HG03354 (cell line): Measurements from ENCODE around the gene GALNT18.
"Not testable (repeated sequence)": the region's sequence is repeated elsewhere in the genome, so short reads cannot be mapped to it uniquely, and the experiment has no call there.

Source experiments
- ATAC-seq: cut with Tn5 transposase; IDR thresholded peaks from one replicate; pipeline ENCODE4 v1.9.1; 2021; ENCODE audit warnings: mild to moderate bottlenecking; ENCODE audit not compliant: unreplicated experiment, poor library complexity, severe bottlenecking

GALNT18 gene

GRCh38 chr11:11380340-11380739, 241.5 kb downstream of the GALNT18 start:
- no peak for ATAC-seq

- no peak for ATAC-seq
Measured at GRCh38 chr11:11379661-11380060, 242.1 kb downstream of the GALNT18 start.

GRCh38 chr11:11378184-11378940, 243.4 kb downstream of the GALNT18 start:
- no peak for ATAC-seq

GRCh38 chr11:11374358-11375148, 247.3 kb downstream of the GALNT18 start:
- ATAC-seq, result peak; percentile 78

GRCh38 chr11:11373934-11374333, 247.9 kb downstream of the GALNT18 start:
- ATAC-seq, result no peak

GRCh38 chr11:11372461-11372860, 249.3 kb downstream of the GALNT18 start:
- no peak for ATAC-seq

GRCh38 chr11:11370962-11371303, 250.9 kb downstream of the GALNT18 start:
- no peak for ATAC-seq

GRCh38 chr11:11370255-11370961, 251.4 kb downstream of the GALNT18 start:
- no peak for ATAC-seq

- no peak for ATAC-seq
Measured at GRCh38 chr11:11366793-11367192, 255.0 kb downstream of the GALNT18 start.

GRCh38 chr11:11363674-11364073, 258.1 kb downstream of the GALNT18 start:
- no peak for ATAC-seq

- no peak for ATAC-seq
Measured at GRCh38 chr11:11359611-11360010, 262.2 kb downstream of the GALNT18 start.

- ATAC-seq, result no peak
Measured at GRCh38 chr11:11356842-11357241, 265.0 kb downstream of the GALNT18 start.

GRCh38 chr11:11352878-11353277, 268.9 kb downstream of the GALNT18 start, which contains the start of gene CSNK2A3:
CSNK2A3 (minus strand) TSS chr11:11353250; CDS start chr11:11353119, 131 bp downstream.
- ATAC-seq, result not testable (repeated sequence)

- not testable (repeated sequence) for ATAC-seq
Measured at GRCh38 chr11:11351851-11352250, 270.0 kb downstream of the GALNT18 start.

GRCh38 chr11:11351042-11351586, 270.7 kb downstream of the GALNT18 start:
- no peak for ATAC-seq

- no peak for ATAC-seq
Measured at GRCh38 chr11:11349870-11350337, 271.9 kb downstream of the GALNT18 start.

GRCh38 chr11:11349106-11349825, 272.5 kb downstream of the GALNT18 start:
- ATAC-seq, result no peak

GRCh38 chr11:11348303-11348702, 273.5 kb downstream of the GALNT18 start:
- no peak for ATAC-seq

GRCh38 chr11:11347592-11347991, 274.2 kb downstream of the GALNT18 start:
- no peak for ATAC-seq
